Activated CD4-positive, alpha-beta T cell treated with anti-CD3 and anti-CD28 coated beads, Interleukin-2, Interleukin-6, amounts not matched to agents 100 ng/mL and 50 ng/mL, durations not matched to agents 16 hours and 8 hours (primary cell): Measurements from ENCODE around the gene LMX1B.

ENCODE experiments used
- DNase-seq: peaks from one replicate; pipeline ENCODE4 v3.0.0-alpha.2; 2020

The LMX1B gene

DNA sequence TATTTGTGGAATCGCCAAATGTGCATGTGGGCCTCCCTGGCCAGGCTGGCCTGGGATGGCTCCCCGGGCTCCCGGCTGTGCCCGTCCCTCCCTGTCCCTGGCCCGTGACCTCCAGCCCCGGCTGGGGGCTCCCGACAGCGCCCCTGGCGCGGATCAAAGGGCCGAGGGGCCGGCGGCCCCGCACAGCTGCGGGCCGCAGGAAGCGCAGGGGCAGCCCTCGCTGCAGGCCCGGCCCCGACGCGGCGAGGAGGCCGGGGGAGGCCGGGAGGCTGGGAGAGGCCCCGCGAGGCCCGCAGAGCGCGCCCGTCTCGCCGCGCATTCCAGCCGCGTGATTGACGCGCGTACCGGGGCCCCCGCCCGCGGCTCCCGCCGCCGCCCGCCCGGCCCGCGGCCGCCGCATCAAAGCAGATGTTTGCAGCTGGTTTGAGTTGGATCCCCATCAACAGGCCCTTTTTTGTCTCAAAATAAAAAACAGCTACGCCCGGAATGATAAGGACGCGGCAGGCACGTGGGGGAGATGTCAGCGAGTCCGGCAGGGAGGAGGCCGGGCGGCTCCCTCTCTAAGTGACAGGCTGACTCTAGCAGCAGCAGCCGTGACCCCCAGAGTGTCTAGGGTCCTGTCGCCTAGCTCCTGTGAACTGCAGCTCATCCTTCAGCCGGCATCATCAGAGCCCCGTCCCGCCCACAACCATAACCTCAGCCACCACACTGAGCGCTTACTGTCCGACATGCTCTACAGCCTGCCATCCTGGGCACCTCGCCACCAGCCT is 69.4 kb downstream of the LMX1B start:
- no peak for DNase-seq

DNA sequence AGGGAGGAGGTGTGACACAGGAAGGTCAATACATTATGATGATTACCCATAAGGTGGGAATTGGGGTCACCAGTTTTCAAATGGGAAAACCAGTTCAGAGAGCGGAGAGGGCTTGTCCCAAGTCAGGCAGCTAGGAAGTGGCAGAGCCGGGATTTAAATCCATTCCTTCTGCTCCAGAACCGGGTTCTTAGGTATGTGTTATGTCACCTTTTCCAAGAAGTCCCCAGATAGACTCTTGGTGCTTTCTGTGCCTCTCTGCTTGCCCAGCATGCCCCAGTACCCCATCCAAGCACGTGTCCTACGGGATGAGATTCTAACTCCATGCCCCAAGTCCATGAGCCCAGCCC is 69.9 kb downstream of the LMX1B start:
- no peak for DNase-seq

DNA sequence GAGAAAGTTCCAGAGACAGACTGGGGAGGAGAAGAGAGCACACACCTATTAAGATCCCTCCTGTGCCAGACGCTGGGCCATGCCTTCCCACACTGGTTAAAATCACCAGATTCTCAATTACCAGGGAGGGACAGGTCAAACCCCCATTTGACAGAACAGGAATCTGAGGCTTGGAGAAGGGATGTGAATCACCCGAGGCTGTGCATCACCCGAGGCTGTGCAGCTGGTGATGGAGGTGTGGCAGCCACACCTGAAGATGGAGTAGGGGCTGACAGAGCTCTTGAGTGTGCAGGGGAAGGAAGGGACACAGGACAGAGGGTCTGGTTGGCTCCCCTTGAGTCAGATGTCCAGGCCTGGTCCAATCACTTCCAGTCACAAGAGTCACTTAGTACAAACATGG is 70.6 kb downstream of the LMX1B start:
- no peak for DNase-seq

DNA sequence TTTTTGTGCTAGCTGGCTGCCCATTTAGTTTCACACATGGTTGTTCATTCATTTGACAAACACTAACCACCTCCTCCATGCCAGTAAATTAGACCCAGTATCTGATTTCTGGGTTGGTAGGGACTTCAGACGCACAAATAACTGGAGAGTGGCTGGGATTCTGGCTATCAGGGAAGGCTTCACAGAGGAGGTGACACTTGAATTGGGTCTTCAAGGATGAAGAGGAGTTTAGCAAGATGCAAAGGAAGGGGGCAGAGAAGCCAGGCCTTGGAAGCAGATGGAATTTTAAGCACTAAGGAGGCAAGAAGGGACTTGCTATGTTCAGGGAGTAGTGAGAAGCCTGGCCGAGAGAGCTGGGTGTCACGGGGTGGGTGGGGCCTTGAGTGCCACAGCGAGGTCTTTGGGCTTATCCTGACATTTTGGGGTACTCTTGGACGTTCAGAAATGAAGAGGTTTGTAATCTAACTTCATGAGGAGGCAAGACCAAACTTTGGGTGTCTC is 71.3 kb downstream of the LMX1B start:
- no peak for DNase-seq

GRCh38 chr9:126687930-126688461 is 74.3 kb downstream of the LMX1B start:
- no peak for DNase-seq

GRCh38 chr9:126688617-126689016 is 74.9 kb downstream of the LMX1B start:
- DNase-seq, result no peak

- DNase-seq, result no peak
These were observed 75.5 kb downstream of the LMX1B start for GRCh38 chr9:126689027-126689825.

DNA sequence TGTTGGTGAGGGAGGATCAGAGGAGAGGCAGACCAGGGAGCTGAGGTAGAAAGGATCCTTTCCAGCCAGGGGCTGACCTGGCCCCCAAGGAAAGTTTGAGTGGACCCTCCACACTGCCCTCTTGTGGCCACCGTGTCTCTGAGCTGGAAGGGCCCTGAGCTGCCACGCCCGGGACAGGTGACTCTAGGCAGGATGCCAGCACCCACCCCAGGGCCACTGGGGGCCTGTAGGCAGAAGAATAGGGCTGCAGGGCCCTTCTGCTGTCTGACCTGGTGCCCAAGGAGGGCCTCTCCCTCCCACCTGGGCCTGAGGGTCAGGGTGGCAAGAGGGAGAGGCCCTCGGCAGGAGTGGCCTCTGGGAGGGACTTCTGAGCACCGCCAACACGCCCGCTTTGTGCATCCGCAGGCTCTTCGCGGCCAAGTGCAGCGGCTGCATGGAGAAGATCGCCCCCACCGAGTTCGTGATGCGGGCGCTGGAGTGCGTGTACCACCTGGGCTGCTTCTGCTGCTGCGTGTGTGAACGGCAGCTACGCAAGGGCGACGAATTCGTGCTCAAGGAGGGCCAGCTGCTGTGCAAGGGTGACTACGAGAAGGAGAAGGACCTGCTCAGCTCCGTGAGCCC is 76.8 kb downstream of the LMX1B start:
- peak; percentile 62 for DNase-seq

DNA sequence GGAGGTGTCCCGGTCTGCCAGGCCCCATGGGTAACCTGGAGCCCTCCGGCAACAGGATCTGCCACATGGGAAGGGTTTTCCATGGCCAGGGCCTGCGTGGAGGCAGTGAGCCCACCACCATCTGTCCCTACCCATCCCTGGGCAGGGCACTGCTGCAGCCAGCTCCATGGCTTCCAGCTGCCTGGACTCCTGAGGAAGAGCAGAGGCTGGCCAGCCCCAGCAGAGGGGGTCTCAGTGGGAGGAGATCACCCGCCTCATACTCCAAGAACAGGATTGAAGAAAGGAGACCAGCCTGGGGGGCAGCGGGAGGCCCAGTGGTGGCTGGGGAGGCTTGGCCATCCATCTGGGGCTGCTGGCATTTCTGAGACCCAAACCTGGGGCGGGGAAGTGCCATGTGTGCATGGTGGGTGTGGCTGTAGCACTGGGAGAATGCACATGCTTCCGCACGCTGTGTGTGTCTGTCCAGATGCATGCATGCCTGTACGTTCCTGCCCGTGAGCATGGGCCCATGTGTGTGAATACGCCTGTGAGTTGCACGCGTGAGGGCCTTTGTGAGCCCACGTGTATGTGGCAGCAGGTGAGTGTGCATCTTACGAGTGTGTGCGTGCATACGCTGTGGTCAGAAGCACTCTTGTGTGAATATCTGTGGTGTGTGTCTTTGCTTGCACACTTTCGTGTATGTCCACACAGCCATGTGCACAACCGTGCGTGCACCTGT is 78.5 kb downstream of the LMX1B start:
- no peak for DNase-seq

- DNase-seq, result no peak
These were observed 79.2 kb downstream of the LMX1B start for GRCh38 chr9:126692759-126693427.

DNA sequence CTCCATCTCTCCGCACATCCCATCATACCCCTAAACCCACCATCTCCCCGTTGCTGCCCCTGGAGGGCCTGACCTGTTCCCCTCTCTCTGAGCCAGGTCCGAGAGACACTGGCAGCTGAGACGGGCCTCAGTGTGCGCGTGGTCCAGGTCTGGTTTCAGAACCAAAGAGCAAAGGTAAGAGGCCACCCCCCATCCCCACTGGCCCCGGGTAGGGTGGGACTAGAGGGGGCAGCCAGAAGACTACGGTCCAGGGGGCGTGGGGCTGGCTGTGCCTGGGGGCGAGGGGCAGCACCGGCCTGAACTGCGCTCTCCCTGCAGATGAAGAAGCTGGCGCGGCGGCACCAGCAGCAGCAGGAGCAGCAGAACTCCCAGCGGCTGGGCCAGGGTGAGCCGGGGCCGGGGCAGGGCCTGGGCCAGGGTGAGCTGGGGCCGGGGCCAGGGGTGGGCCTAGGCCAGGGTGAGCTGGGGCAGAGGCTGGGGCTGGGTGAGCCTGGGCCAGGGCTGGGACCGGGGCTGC is 79.8 kb downstream of the LMX1B start:
- no peak for DNase-seq

DNA sequence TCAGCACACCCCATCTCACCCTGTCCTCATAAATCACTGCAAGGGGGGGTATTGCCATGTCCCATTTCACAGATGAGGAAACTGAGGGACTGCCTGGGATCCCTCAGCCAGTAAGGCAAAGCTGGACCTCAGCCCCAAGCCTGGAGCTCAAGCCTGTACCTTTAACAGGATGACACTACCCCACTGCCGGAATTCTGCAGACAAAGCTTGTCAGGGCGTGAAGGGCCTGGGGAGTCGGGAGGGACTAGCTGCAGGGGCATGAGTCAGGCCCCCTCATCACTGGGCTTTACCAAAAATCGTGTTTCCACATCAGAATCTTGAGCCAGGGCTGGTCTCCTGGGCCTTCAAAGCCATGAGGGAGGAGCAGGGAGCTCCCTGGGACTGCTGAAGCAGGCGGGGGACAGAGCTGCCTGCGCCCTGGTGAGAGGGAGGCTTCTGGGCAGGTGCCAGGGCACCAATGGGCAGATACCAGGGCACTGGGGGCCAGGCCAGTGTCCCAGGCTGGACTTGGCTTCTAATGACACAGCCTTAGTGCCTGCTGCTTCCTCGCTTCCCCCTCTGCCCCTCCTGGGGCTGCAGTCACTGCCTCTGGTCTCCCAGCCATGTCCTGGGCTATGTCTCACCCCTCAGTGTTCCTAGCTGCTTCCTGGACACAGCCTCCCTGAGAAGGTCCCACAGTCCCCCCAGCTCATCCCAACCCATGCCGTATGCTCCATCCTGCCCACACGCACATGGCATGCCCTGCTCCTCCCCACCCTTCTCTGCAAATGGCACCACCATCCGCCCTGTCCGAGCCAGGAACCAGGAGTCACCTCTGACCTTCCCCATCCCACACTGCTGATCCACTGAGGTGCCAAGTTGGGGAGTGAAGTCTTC is 80.7 kb downstream of the LMX1B start:
- no peak for DNase-seq

DNA sequence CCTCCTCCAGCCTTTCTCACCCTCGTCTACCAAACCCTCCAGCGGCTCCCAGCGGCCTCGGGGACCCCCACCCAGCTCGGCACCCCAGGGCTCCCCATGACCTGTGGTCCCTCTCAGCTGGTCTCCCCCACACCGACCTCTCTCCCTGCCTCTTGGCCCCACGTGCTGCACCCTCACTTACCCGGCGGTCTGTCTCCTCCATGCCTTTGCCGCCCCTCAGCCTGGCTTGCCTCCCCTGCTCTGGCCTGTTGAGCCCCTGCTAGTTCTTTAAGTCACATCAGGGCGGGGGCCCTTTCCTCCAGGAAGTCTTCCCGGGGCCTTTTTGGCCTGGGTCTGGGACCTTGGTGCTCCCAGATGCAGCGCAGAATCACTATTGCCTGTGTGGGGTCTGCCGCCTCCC is 81.5 kb downstream of the LMX1B start:
- no peak for DNase-seq

DNA sequence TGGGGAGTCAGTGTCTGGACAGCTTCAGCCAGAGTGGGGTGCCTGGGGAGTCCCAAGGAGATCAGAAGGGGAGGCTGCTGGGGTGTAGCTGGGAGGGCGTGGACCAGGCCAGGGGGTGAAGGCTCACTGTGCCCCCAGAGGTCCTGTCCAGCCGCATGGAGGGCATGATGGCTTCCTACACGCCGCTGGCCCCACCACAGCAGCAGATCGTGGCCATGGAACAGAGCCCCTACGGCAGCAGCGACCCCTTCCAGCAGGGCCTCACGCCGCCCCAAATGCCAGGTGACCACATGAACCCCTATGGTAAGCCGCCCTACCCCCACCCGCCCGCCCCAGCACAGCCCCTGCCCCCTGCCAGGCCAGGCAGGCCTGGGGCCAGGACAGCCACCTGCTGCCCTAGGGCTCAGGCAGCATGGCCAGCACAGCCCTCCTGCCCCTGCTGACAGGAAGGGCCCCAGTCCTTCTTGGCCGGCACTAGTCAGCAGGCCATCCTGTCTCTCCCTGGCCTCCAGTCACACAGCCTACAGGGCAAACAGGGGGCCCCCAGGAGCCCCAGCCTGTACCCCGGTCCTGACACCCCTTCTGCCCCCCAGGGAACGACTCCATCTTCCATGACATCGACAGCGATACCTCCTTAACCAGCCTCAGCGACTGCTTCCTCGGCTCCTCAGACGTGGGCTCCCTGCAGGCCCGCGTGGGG is 82.1 kb downstream of the LMX1B start:
- DNase-seq, result no peak

- no peak for DNase-seq
These were observed 82.8 kb downstream of the LMX1B start for GRCh38 chr9:126696401-126697145.

DNA sequence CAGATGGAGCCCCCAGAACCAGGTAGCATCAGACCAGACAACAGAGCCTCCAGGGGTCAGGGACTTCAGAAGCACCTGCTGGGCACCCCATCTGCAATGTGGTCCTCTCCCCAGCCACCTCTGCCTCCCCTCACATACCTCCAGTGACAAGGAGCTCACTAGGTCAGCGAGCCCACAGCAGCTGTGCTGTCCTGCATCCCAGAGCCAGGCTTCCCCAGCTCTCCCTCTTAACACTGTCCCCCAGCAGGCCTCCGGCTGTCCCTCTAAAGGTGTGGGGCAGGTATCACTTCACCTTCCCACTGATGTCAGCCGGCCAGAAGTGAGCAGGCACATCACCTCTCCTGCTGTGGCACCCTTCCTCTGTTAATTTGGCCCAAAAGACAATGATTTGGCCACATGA is 83.6 kb downstream of the LMX1B start:
- no peak for DNase-seq

DNA sequence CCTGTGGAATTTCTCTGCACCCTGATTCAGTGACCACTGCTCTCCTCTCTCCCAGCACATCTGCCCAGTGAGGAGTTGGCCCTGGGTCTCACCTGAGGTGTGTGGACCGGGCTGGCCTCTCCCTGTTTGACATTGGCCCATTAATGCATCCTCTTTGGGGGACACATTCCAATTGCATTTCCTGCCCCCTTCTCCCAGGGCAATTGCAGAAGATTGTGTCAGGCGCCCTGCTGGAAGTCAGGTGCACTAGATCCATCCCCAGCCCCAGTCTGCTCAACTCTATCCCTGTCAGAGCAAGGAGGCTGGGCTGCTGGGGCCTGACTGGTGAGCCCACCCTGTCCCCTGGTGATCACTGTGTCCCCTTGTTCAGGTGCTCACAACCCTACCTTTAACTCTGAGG is 84.5 kb downstream of the LMX1B start:
- DNase-seq, result no peak

GRCh38 chr9:126698756-126699155 is 85.0 kb downstream of the LMX1B start:
- DNase-seq, result no peak

GRCh38 chr9:126699401-126699881 is 85.7 kb downstream of the LMX1B start:
- no peak for DNase-seq
